Amniotic epithelial cell (primary cell): ENCODE data around the gene COMMD10.

Source experiments
- DNase-seq: peaks from one replicate; pipeline ENCODE4 v3.0.0-alpha.2; 2010; ENCODE audit warnings: low read depth

The COMMD10 gene

GRCh38 chr5:116292321-116292720, 207.5 kb downstream of the COMMD10 start:
- DNase-seq, result no peak

- no peak for DNase-seq
Observed at GRCh38 chr5:116296335-116297072, 211.7 kb downstream of the COMMD10 start.

GRCh38 chr5:116297296-116297814, 212.5 kb downstream of the COMMD10 start:
- DNase-seq, result no peak

- DNase-seq, result peak; percentile 91
Observed at GRCh38 chr5:116299746-116300640, 215.2 kb downstream of the COMMD10 start.

- no peak for DNase-seq
Observed at GRCh38 chr5:116301110-116301509, 216.3 kb downstream of the COMMD10 start.

GRCh38 chr5:116303340-116303739, 218.5 kb downstream of the COMMD10 start:
- peak; percentile 72 for DNase-seq

- no peak for DNase-seq
Observed at GRCh38 chr5:116303810-116304209, 219.0 kb downstream of the COMMD10 start.

GRCh38 chr5:116305899-116306298, 221.1 kb downstream of the COMMD10 start:
- DNase-seq, result no peak

GRCh38 chr5:116306846-116307245, 222.0 kb downstream of the COMMD10 start:
- DNase-seq, result no peak

- DNase-seq, result peak; percentile 22
Observed at GRCh38 chr5:116308391-116308790, 223.6 kb downstream of the COMMD10 start.

- no peak for DNase-seq
Observed at GRCh38 chr5:116313366-116313765, 228.5 kb downstream of the COMMD10 start.

- DNase-seq, result no peak
Observed at GRCh38 chr5:116315531-116315930, 230.7 kb downstream of the COMMD10 start.

- no peak for DNase-seq
Observed at GRCh38 chr5:116318091-116318854, 233.4 kb downstream of the COMMD10 start.

GRCh38 chr5:116320486-116320885, 235.7 kb downstream of the COMMD10 start:
- DNase-seq, result no peak

- DNase-seq, result no peak
Observed at GRCh38 chr5:116329503-116329902, 244.7 kb downstream of the COMMD10 start.

GRCh38 chr5:116340799-116341198, 256.0 kb downstream of the COMMD10 start:
- no peak for DNase-seq
